ENCODE results near the gene STUM. TPM values are rescaled to one million over a fixed set of nuclear protein-coding genes. Genes with fewer than 3 reads are reported as not detected.

STUM gene
- total RNA-seq, 1 donor from 2014 or later, result 3.0 TPM

GRCh38 chr1:226512076-226512728 is 36.4 kb upstream of the STUM start:
- DNase-seq (ENCODE audit: low spot score in 2 of 2), result no peak
- intact Hi-C loops (cut with DNase I), result no loop called here
- no peak overlapping the region for H3K27ac ChIP-seq
- H3K27me3 ChIP-seq, result no peaks in the 10 kb centered on the region
- H3K36me3 ChIP-seq, result no peaks in the 10 kb centered on the region
- H3K9me3 ChIP-seq, result no peaks in the 10 kb centered on the region
- TF ChIP-seq CTCF (IDR thresholded peaks at IDR 0.05), result no peak
- no peaks in the 10 kb centered on the region for H3K4me1 ChIP-seq
- H3K4me3 ChIP-seq, result no peak overlapping the region

GRCh38 chr1:226518375-226518774 is 30.2 kb upstream of the STUM start:
- Histone ChIP-seq H3K27me3 (no peaks in the 10 kb centered on the region), H3K9me3 (no peaks in the 10 kb centered on the region), H3K4me1 (no peaks in the 10 kb centered on the region), H3K36me3 (no peaks in the 10 kb centered on the region), H3K27ac (no peak overlapping the region), H3K4me3 (no peak overlapping the region)
- no peak for DNase-seq (ENCODE audit: low spot score in 2 of 2)
- TF ChIP-seq CTCF (IDR thresholded peaks at IDR 0.05), result no peak
- intact Hi-C loops (cut with DNase I), result no loop called here

- no peaks in the 10 kb centered on the region for H3K4me1 ChIP-seq
- H3K9me3 ChIP-seq, result no peaks in the 10 kb centered on the region
- H3K4me3 ChIP-seq, result no peak overlapping the region
- DNase-seq (ENCODE audit: low spot score in 2 of 2), result no peak
- TF ChIP-seq CTCF (IDR thresholded peaks at IDR 0.05), result no peak
- intact Hi-C loops (cut with DNase I), result no loop called here
- H3K27me3 ChIP-seq, result no peaks in the 10 kb centered on the region
- H3K36me3 ChIP-seq, result no peaks in the 10 kb centered on the region
- H3K27ac ChIP-seq, result no peak overlapping the region
These were observed 29.4 kb upstream of the STUM start for GRCh38 chr1:226519135-226519534.

GRCh38 chr1:226519716-226520598 is 28.6 kb upstream of the STUM start:
- Histone ChIP-seq H3K9me3 (no peaks in the 10 kb centered on the region), H3K4me1 (no peaks in the 10 kb centered on the region), H3K27ac (no peak overlapping the region), H3K27me3 (no peaks in the 10 kb centered on the region), H3K36me3 (no peaks in the 10 kb centered on the region), H3K4me3 (no peak overlapping the region)
- TF ChIP-seq CTCF (IDR thresholded peaks at IDR 0.05), result no peak
- intact Hi-C loops (cut with DNase I), result no loop called here
- no peak for DNase-seq (ENCODE audit: low spot score in 2 of 2)

- Histone ChIP-seq H3K4me3 (no peak overlapping the region), H3K4me1 (no peaks in the 10 kb centered on the region), H3K9me3 (no peaks in the 10 kb centered on the region), H3K27ac (no peak overlapping the region), H3K27me3 (no peaks in the 10 kb centered on the region), H3K36me3 (no peaks in the 10 kb centered on the region)
- intact Hi-C loops (cut with DNase I), result no loop called here
- no peak for DNase-seq (ENCODE audit: low spot score in 2 of 2)
- TF ChIP-seq CTCF (IDR thresholded peaks at IDR 0.05), result no peak
These were observed 27.8 kb upstream of the STUM start for GRCh38 chr1:226520640-226521355.
